SK-N-SH (cell line): Measurements from ENCODE around the gene ZNF202. TPM values are rescaled to one million over a fixed set of nuclear protein-coding genes. Genes with fewer than 3 reads are reported as not detected.

Experiments used
- CTCF ChIA-PET: fragments of 300-600, 350-600 bp; formaldehyde crosslinking; extraction: SDS; loops from one replicate; lab custom pipeline; 2021; lab: Yijun Ruan, JAX
- POLR2A ChIA-PET: fragments of 350-600 bp; sonication (Branson Sonifier 250); formaldehyde crosslinking; extraction: SDS; loops from one replicate; lab custom pipeline; 2020; ENCODE audit warnings: antibody characterized with exemption, inconsistent platforms; lab: Yijun Ruan, JAX
- DNase-seq: peaks from one replicate; pipeline ENCODE4 v3.0.0; 2012
- H2AFZ ChIP-seq: fragments of 200-600 bp; sonication (generic); 2 replicates; pipeline ENCODE4 v1.8.1; 2016; ENCODE audit warnings: antibody characterized with exemption, mild to moderate bottlenecking, low read depth
- H3F3A ChIP-seq: fragments of 200-600 bp; sonication (generic); replicated peaks from 2 replicates; pipeline ENCODE3; 2016; ENCODE audit warnings: antibody characterized with exemption, mild to moderate bottlenecking; ENCODE audit not compliant: insufficient read depth
- H3K27ac ChIP-seq, 2 experiments: fragments of 200-500 bp in 1 of 2; fragments of 200-600 bp in 1 of 2; sonication (Bioruptor generic) in 1 of 2; sonication (generic), shearing (Covaris generic) in 1 of 2; 2 replicates each; pipeline versions ENCODE4 v1.5.1 to v1.6.1; 2014 to 2016; ENCODE audit warnings: low read depth in 2 of 2, inconsistent platforms in 1 of 2, low read length in 1 of 2, mild to moderate bottlenecking in 1 of 2, mixed read lengths in 1 of 2
- H3K27me3 ChIP-seq: fragments of 200-600 bp; sonication (generic), shearing (Covaris generic); 2 replicates; pipeline ENCODE4 v1.6.1; 2016; ENCODE audit warnings: mixed run types; ENCODE audit not compliant: insufficient read depth
- H3K36me3 ChIP-seq, 2 experiments: fragments of 200-500 bp in 1 of 2; fragments of 200-600 bp in 1 of 2; sonication (Bioruptor generic) in 1 of 2; sonication (generic) in 1 of 2; replicated peaks in 1 of 2; 2 replicates each; pipeline versions ENCODE3 to v1.5.1; 2014 to 2016; ENCODE audit warnings: low read length in 1 of 2, mild to moderate bottlenecking in 1 of 2; ENCODE audit not compliant: insufficient read depth in 2 of 2, control insufficient read depth in 1 of 2
- H3K4me1 ChIP-seq, 2 experiments: fragments of 200-500 bp in 1 of 2; fragments of 200-600 bp in 1 of 2; sonication (Bioruptor generic) in 1 of 2; sonication (generic), shearing (Covaris generic) in 1 of 2; 2 replicates each; pipeline versions ENCODE4 v1.5.1 to v1.6.1; 2014 to 2016; ENCODE audit warnings: low read depth in 1 of 2, low read length in 1 of 2, mixed run types in 1 of 2; ENCODE audit not compliant: insufficient read depth in 2 of 2, control insufficient read depth in 1 of 2
- H3K4me2 ChIP-seq: fragments of 200-600 bp; sonication (generic), shearing (Covaris generic); 2 replicates; pipeline ENCODE4 v1.6.1; 2017; ENCODE audit warnings: mixed run types
- H3K4me3 ChIP-seq, 2 experiments: fragments of 200-500 bp in 1 of 2; fragments of 200-600 bp in 1 of 2; sonication (Bioruptor generic) in 1 of 2; sonication (generic), shearing (Covaris generic) in 1 of 2; 2 replicates each; pipeline versions ENCODE4 v1.5.1 to v1.8.1; 2014 to 2016; ENCODE audit warnings: low read depth in 2 of 2, inconsistent platforms in 1 of 2, low read length in 1 of 2, mild to moderate bottlenecking in 1 of 2, mixed read lengths in 1 of 2, moderate library complexity in 1 of 2
- H3K79me2 ChIP-seq: fragments of 200-600 bp; sonication (generic); 2 replicates; pipeline ENCODE4 v1.8.1; 2017; ENCODE audit warnings: mild to moderate bottlenecking; ENCODE audit not compliant: insufficient read depth
- H3K9ac ChIP-seq: fragments of 200-600 bp; sonication (generic); 2 replicates; pipeline ENCODE4 v1.6.1; 2017; ENCODE audit warnings: mixed run types
- H3K9me2 ChIP-seq: fragments of 200-600 bp; sonication (generic); 2 replicates; pipeline ENCODE4 v1.6.1; 2017; ENCODE audit warnings: mixed run types
- H3K9me3 ChIP-seq: fragments of 200-600 bp; sonication (generic); 2 replicates; pipeline ENCODE4 v1.6.1; 2017; ENCODE audit warnings: mixed run types, mild to moderate bottlenecking, moderate library complexity
- H4K20me1 ChIP-seq: fragments of 200-600 bp; sonication (generic); 2 replicates; pipeline ENCODE4 v1.6.1; 2017; ENCODE audit warnings: mild to moderate bottlenecking, mixed run types; ENCODE audit not compliant: insufficient read depth
- EZH2phosphoT487 ChIP-seq: fragments of 200-600 bp; sonication (generic); IDR thresholded peaks from 2 replicates; pipeline ENCODE4 v1.6.1; 2017; ENCODE audit warnings: low read depth, mixed run types, mild to moderate bottlenecking, antibody characterized with exemption, moderate library complexity, borderline replicate concordance
- FOXJ3 ChIP-seq: sonication (generic); formaldehyde crosslinking; IDR thresholded peaks from 2 replicates; pipeline ENCODE4 v1.5.1; 2020; ENCODE audit warnings: mild to moderate bottlenecking, missing genetic modification reagents
- MEF2A ChIP-seq: IDR thresholded peaks from 2 replicates; pipeline ENCODE4 v1.4.0; 2012; ENCODE audit warnings: low read depth, borderline replicate concordance
- MXI1 ChIP-seq: IDR thresholded peaks from 2 replicates; pipeline ENCODE4 v1.6.1; 2012; ENCODE audit warnings: mild to moderate bottlenecking, low read depth, low read length, improper control_type of control experiment
- NFIC ChIP-seq: IDR thresholded peaks from 2 replicates; pipeline ENCODE4 v1.4.0; 2012; ENCODE audit warnings: borderline replicate concordance
- NRF1 ChIP-seq: IDR thresholded peaks from 2 replicates; pipeline ENCODE4 v1.6.1; 2012; ENCODE audit warnings: low read depth, mild to moderate bottlenecking, low read length
- RCOR1 ChIP-seq: fragments of 150-350 bp; IDR thresholded peaks from 2 replicates; pipeline ENCODE4 v1.6.1; 2017; ENCODE audit warnings: antibody characterized with exemption, low read length
- TAF1 ChIP-seq: IDR thresholded peaks from 2 replicates; pipeline ENCODE4 v1.6.1; 2012; ENCODE audit warnings: low read depth, mild to moderate bottlenecking, low read length, moderate library complexity, borderline replicate concordance
- TEAD4 ChIP-seq: IDR thresholded peaks from 2 replicates; pipeline ENCODE4 v1.4.0; 2012; ENCODE audit warnings: mild to moderate bottlenecking, borderline replicate concordance; ENCODE audit not compliant: insufficient read depth
- WGBS: methylation state at CpG from one replicate; pipeline ENCODE4 v1.1.6; 2017; ENCODE audit warnings: low lambda C conversion rate; 5-methylcytosine and 5-hydroxymethylcytosine counted together
- polyA plus RNA-seq, 3 experiments: library from polyadenylated mRNA; depleted of rRNA; stranded (reverse); fragments of >200 nt; gene quantifications; 2 replicates each; pipeline ENCODE4 v1.2.3, GENCODE V29; 2012
- TF ChIP-seq, protein P1 (sequence below): fragments of 150-350 bp; IDR thresholded peaks from 2 replicates; pipeline ENCODE4 v1.6.1; 2017; ENCODE audit warnings: antibody characterized with exemption, low read length, low read depth, borderline replicate concordance
- TF ChIP-seq, protein P2 (sequence below): fragments of 150-350 bp; IDR thresholded peaks from 2 replicates; pipeline ENCODE4 v1.6.1; 2016; ENCODE audit warnings: mild to moderate bottlenecking, low read depth, low read length
- TF ChIP-seq, protein P3 (sequence below): fragments of 200-600 bp; sonication (generic); IDR thresholded peaks from 2 replicates; pipeline ENCODE4 v1.6.1; 2017; ENCODE audit warnings: antibody characterized with exemption, mild to moderate bottlenecking, moderate library complexity

ZNF202 gene
- polyA plus RNA-seq, 1 of the 3 experiments (the other 2 are of a cell fraction), result 11.3 TPM

- TF ChIP-seq, protein P1, sequence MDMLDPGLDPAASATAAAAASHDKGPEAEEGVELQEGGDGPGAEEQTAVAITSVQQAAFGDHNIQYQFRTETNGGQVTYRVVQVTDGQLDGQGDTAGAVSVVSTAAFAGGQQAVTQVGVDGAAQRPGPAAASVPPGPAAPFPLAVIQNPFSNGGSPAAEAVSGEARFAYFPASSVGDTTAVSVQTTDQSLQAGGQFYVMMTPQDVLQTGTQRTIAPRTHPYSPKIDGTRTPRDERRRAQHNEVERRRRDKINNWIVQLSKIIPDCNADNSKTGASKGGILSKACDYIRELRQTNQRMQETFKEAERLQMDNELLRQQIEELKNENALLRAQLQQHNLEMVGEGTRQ, result no peak
- TF ChIP-seq NFIC (no peak), FOXJ3 (CRISPR knock-in tag) (no peak), TAF1 (no peak), MEF2A (no peak), RCOR1 (no peak)
Measured at GRCh38 chr11:123738374-123738773, 3.1 kb downstream of the ZNF202 start (continued).

DNA sequence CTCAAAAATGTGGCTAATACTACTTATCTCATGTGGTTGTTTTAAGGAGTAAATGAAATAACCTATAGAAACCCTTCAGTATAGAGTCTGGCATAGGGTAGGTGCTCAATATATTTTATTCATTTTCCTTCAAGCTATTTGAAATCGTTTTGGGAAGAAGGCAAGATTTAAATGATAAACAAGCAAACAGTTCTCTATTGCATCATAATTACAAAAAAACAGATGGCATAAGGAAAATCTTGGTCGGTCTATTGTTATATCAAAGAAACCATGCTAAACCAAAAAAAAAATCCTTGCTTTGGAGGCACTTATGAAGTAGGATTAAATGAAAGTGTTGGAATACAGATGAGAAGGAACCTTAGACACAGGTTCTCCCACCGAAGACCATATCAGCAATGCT is 4.7 kb downstream of the ZNF202 start:
- H3K9ac ChIP-seq, result no peak overlapping the region
- no peaks in the 10 kb centered on the region for H3K9me2 ChIP-seq
- H3K79me2 ChIP-seq, result peaks cover 71% of the 10 kb centered on the region
- TF ChIP-seq NFIC (no peak), NRF1 (no peak), RCOR1 (no peak), FOXJ3 (CRISPR knock-in tag) (no peak), MXI1 (no peak), EZH2phosphoT487 (no peak), TEAD4 (no peak)
- TF ChIP-seq, protein P2, sequence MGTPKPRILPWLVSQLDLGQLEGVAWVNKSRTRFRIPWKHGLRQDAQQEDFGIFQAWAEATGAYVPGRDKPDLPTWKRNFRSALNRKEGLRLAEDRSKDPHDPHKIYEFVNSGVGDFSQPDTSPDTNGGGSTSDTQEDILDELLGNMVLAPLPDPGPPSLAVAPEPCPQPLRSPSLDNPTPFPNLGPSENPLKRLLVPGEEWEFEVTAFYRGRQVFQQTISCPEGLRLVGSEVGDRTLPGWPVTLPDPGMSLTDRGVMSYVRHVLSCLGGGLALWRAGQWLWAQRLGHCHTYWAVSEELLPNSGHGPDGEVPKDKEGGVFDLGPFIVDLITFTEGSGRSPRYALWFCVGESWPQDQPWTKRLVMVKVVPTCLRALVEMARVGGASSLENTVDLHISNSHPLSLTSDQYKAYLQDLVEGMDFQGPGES, result no peak
- TF ChIP-seq, protein P3, sequence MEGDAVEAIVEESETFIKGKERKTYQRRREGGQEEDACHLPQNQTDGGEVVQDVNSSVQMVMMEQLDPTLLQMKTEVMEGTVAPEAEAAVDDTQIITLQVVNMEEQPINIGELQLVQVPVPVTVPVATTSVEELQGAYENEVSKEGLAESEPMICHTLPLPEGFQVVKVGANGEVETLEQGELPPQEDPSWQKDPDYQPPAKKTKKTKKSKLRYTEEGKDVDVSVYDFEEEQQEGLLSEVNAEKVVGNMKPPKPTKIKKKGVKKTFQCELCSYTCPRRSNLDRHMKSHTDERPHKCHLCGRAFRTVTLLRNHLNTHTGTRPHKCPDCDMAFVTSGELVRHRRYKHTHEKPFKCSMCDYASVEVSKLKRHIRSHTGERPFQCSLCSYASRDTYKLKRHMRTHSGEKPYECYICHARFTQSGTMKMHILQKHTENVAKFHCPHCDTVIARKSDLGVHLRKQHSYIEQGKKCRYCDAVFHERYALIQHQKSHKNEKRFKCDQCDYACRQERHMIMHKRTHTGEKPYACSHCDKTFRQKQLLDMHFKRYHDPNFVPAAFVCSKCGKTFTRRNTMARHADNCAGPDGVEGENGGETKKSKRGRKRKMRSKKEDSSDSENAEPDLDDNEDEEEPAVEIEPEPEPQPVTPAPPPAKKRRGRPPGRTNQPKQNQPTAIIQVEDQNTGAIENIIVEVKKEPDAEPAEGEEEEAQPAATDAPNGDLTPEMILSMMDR, result no peak
- TF ChIP-seq, protein P1, result no peak
- no peak overlapping the region for H3K27ac ChIP-seq
- POLR2A ChIA-PET, result no interaction called here
- no peak overlapping the region for H3K4me3 ChIP-seq
- DNase-seq, result no peak
- WGBS, result 74% methylated on average over 3 of the region's 3 CpGs
- H2AFZ ChIP-seq, result no peak overlapping the region
- H4K20me1 ChIP-seq, result 0 out of 2 replicates have a peak, but pooled peaks cover 3% of the 10 kb centered on the region
- no peaks in the 10 kb centered on the region for H3K27me3 ChIP-seq
- H3K4me2 ChIP-seq, result no peak overlapping the region
- CTCF ChIA-PET, result interaction anchor here (0.6 to 3.2 kb wide), 2 partner anchors 29 to 156 kb away, joined by 3 to 16 read pairs; no protein-coding TSS in a partner anchor
- H3K36me3 ChIP-seq, result peaks cover 36 to 57% of the 10 kb centered on the region in 2 experiments
- peaks cover 0 to 9% of the 10 kb centered on the region in 2 experiments; a peak in 2 of 4 replicates for H3K4me1 ChIP-seq
- H3F3A ChIP-seq, result no peaks in the 10 kb centered on the region
- H3K9me3 ChIP-seq, result no peaks in the 10 kb centered on the region
